Activated CD4-positive, alpha-beta T cell treated with anti-CD3 and anti-CD28 coated beads for 36 hours (primary cell): ENCODE results near the gene KNCN. TPM values are rescaled to one million over a fixed set of nuclear protein-coding genes. Genes with fewer than 3 reads are reported as not detected.

Experiments
- ATAC-seq: fragments of 200-7000 bp; cut with Tn5 transposase; one replicate; pipeline ENCODE4 v1.10.0; 2021; ENCODE audit warnings: mild to moderate bottlenecking, moderate library complexity
- CTCF ChIA-PET: fragments of 350-600 bp; sonication (Branson Sonifier 250); formaldehyde crosslinking; loops from one replicate; lab custom pipeline; 2021; ENCODE audit warnings: antibody characterized with exemption; lab: Charles Lee
- POLR2A ChIA-PET: fragments of 350-600 bp; sonication (Branson Sonifier 250); formaldehyde crosslinking; loops from one replicate; lab custom pipeline; 2021; ENCODE audit warnings: antibody characterized with exemption, inconsistent platforms; lab: Charles Lee
- DNase-seq: peaks from one replicate; pipeline ENCODE4 v3.0.0-alpha.2; 2020
- H3K27ac Mint-ChIP-seq: one replicate; pipeline ENCODE4 v1.8.0; 2021; ENCODE audit warnings: mixed read lengths
- H3K27me3 Mint-ChIP-seq: one replicate; pipeline ENCODE4 v1.8.0; 2021; ENCODE audit warnings: mixed read lengths
- H3K36me3 Mint-ChIP-seq: one replicate; pipeline ENCODE4 v1.8.0; 2021; ENCODE audit warnings: low read depth, mixed read lengths
- H3K4me1 Mint-ChIP-seq: one replicate; pipeline ENCODE4 v1.8.0; 2021; ENCODE audit warnings: mixed read lengths
- H3K4me3 Mint-ChIP-seq: one replicate; pipeline ENCODE4 v1.8.0; 2021; ENCODE audit warnings: mild to moderate bottlenecking, moderate library complexity, mixed read lengths
- H3K9me3 Mint-ChIP-seq: one replicate; pipeline ENCODE4 v1.8.0; 2021; ENCODE audit warnings: low read depth, mixed read lengths
- intact Hi-C, 2 experiments: fragments of 100-400 bp; cut with DNase I in 1 of 2; cut with micrococcal nuclease in 1 of 2; formaldehyde crosslinking; loops; one replicate each; pipeline versions ENCODE4 v1.14.2 to v1.15.1; 2022 to 2024; cut with DNase I, micrococcal nuclease
- total RNA-seq, 2 experiments: library from RNA; stranded (reverse); gene quantifications; one replicate each; pipeline ENCODE4 v1.2.3, GENCODE V29; 2021

KNCN gene
- total RNA-seq, 2 experiments from 2014 or later: not detected

DNA sequence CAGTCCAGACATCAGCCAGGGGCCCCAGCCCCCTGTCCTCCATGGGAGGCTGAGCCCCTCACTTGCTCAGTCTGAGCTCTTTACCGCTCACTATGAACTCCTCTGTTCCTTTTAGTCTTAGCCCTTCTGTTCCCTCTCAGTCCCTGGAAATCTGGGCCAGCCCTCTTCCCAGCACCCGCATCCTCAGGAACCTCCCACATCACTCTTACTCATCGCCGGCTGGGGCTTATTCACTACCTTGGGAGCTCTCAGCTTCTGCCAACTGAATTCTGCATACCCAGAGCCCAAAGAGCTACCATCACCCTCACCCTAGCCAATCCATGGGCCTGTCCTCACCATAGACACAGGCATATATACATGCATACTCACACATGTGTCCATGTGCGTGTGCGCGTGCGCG is 11.5 kb downstream of the KNCN start:
- H3K4me3 Mint-ChIP-seq: no peak overlapping the region
- H3K36me3 Mint-ChIP-seq: no peaks in the 10 kb centered on the region
- H3K4me1 Mint-ChIP-seq: peaks cover 2% of the 10 kb centered on the region
- ATAC-seq (no peak), DNase-seq (no peak)
- peaks cover 23% of the 10 kb centered on the region for H3K27me3 Mint-ChIP-seq
- ChIA-PET POLR2A (no interaction called here), CTCF (interaction anchor here (0.6 to 1.7 kb wide), 5 partner anchors 9 to 192 kb away, joined by 3 to 8 read pairs (median 4); no protein-coding TSS in a partner anchor)
- intact Hi-C loops: no loop called here
- no peaks in the 10 kb centered on the region for H3K9me3 Mint-ChIP-seq
- no peak overlapping the region for H3K27ac Mint-ChIP-seq

DNA sequence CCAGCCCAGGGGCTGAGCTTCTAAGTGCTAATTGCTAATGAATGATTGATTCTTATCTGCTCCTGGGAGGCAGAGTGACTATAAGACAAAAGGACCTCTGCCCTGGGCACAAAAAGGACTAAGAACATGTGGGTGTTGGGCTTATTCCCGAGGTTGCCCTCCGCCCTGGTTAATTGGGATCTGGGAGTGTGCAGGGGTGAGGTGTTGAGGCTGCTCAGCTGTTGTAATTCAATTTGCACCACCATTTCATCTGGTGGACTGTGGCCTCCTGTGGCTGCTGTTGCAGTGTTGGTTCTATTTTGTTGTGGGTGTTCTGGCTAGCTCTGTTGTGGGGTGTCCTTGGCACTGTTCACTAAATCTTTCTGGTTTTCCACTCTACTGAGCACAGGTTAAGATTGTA is 13.3 kb downstream of the KNCN start:
- peaks cover 20% of the 10 kb centered on the region for H3K27me3 Mint-ChIP-seq
- no peaks in the 10 kb centered on the region for H3K36me3 Mint-ChIP-seq
- DNase-seq: no peak
- H3K27ac Mint-ChIP-seq: no peak overlapping the region
- no peaks in the 10 kb centered on the region for H3K9me3 Mint-ChIP-seq
- H3K4me1 Mint-ChIP-seq: peaks cover 2% of the 10 kb centered on the region
- intact Hi-C loops: no loop called here
- ChIA-PET POLR2A (no interaction called here), CTCF (interaction anchor here (0.6 to 1.2 kb wide), 4 partner anchors 9 to 105 kb away, joined by 3 read pairs; no protein-coding TSS in a partner anchor)
- no peak for ATAC-seq
- no peak overlapping the region for H3K4me3 Mint-ChIP-seq

DNA sequence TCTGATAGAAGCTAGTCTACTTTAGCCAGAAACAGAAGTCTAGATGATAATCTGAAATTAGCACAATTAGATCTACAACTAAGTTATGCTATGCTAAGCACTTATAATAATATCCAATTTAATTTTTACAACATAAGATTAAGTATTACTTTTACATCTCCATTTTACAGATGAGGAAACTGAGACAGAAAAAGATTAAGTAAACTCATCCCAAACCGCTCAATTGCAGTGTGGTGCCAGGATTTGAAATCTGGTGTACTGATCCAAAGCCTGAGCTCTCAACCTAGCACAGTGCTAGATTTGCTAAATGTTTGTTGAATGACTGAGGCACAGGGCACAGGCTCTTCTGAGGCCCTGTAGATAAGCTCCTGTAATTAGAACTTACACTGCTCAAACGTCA is 13.8 kb downstream of the KNCN start:
- H3K36me3 Mint-ChIP-seq: no peaks in the 10 kb centered on the region
- peaks cover 2% of the 10 kb centered on the region for H3K4me1 Mint-ChIP-seq
- intact Hi-C loops: no loop called here
- H3K27me3 Mint-ChIP-seq: peaks cover 18% of the 10 kb centered on the region
- H3K4me3 Mint-ChIP-seq: no peak overlapping the region
- no peak for ATAC-seq
- no peak for DNase-seq
- H3K9me3 Mint-ChIP-seq: no peaks in the 10 kb centered on the region
- ChIA-PET POLR2A (no interaction called here), CTCF (interaction anchor here (0.6 to 1.2 kb wide), 4 partner anchors 10 to 105 kb away, joined by 3 read pairs; no protein-coding TSS in a partner anchor)
- H3K27ac Mint-ChIP-seq: no peak overlapping the region

DNA sequence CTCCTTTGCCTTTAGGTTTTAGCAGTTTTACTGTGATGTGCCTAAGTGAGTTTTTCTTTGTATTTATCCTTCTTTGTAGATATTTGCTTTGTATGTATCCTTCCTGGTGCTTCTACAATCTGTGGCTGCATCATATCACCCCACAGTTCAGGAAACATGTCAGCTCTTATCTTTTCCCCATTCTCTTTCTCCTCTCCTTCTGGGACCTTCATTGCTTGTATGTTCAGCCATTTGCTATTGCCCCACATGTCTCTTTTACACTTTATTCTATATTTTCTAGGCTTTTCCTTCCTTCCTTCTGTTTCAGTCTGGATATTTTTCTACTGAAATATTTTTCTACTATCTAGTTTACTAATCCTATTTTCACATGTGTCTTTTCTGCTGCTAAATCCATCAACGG is 14.9 kb downstream of the KNCN start:
- Mint-ChIP-seq H3K27me3 (peaks cover 14% of the 10 kb centered on the region), H3K27ac (no peak overlapping the region), H3K9me3 (no peaks in the 10 kb centered on the region), H3K4me1 (peaks cover 9% of the 10 kb centered on the region), H3K36me3 (no peaks in the 10 kb centered on the region), H3K4me3 (no peak overlapping the region)
- no peak for ATAC-seq
- no peak for DNase-seq
- POLR2A ChIA-PET: no interaction called here
- CTCF ChIA-PET: interaction anchor here (1.5 kb wide), 1 partner anchor 94 kb away, joined by 6 read pairs; no protein-coding TSS in a partner anchor
- intact Hi-C loops: no loop called here

DNA sequence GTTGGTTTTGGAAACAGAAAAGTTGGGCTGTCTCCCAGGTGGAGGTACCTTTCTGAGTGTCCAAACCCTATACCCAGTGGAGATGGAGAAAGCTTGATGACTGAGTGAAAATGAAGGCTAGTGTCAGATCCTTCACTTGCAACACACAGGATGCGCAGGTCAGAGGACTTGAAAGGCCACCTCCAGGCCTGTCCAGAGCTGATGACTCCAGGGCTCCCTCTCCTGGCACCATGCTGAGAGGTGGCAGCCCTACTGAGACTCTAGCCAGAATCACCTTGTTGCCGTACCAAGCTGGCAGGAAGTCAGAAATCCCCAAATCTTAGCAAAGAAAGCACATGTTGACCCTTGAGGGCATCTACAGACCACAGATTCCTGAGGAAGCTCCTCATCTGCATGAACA is 16.4 kb downstream of the KNCN start:
- H3K9me3 Mint-ChIP-seq: no peaks in the 10 kb centered on the region

DNA sequence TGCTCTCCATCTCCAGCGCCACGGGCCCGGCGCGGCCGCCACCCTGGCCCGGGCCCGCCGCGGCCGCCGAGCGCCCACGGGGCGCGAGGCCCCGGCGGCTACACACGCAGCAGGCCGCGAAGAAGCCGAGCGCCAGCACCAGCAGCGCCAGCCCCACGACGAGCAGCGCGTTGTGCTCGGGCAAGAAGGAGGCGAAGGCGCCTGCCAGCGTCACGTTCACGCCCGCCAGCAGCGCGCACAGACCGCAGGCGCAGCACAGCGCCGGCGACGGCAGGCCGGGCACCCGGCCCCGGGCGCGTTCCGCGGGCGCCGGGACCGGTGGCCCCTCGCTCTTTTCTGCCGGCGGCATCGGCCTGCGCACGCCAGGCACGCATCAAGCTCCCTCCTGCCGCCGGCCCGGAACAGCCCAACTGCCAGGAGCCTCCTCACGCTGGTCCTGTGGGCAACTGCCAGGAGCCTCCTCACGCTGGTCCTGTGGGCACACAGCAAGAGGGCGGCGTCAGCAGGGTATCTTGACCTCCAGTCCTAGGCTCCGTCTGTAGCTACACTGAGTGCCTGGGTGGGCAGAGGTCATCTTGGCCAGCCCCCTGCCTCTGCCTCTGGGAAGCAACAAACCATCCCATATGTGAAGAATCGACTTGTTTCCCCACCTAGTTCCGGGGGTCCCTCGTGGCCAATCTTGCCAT is 18.1 kb downstream of the KNCN start:
- POLR2A ChIA-PET: no interaction called here
- peak; percentile 52 for ATAC-seq
- peak overlapping the region; percentile 62 for H3K27ac Mint-ChIP-seq

More for the DNA sequence above, 16.4 kb downstream of the KNCN start:
- H3K27ac Mint-ChIP-seq: no peak overlapping the region
- H3K4me1 Mint-ChIP-seq: peaks cover 9% of the 10 kb centered on the region
- ChIA-PET CTCF (interaction anchor here (0.5 to 2.6 kb wide), 12 partner anchors 9 to 197 kb away, joined by 3 to 17 read pairs (median 4); no protein-coding TSS in a partner anchor), POLR2A (no interaction called here)
- H3K36me3 Mint-ChIP-seq: no peaks in the 10 kb centered on the region
- peaks cover 11% of the 10 kb centered on the region for H3K27me3 Mint-ChIP-seq
- H3K4me3 Mint-ChIP-seq: no peak overlapping the region
- ATAC-seq: no peak
- DNase-seq: peak; percentile 53
- intact Hi-C loops: no loop called here

DNA sequence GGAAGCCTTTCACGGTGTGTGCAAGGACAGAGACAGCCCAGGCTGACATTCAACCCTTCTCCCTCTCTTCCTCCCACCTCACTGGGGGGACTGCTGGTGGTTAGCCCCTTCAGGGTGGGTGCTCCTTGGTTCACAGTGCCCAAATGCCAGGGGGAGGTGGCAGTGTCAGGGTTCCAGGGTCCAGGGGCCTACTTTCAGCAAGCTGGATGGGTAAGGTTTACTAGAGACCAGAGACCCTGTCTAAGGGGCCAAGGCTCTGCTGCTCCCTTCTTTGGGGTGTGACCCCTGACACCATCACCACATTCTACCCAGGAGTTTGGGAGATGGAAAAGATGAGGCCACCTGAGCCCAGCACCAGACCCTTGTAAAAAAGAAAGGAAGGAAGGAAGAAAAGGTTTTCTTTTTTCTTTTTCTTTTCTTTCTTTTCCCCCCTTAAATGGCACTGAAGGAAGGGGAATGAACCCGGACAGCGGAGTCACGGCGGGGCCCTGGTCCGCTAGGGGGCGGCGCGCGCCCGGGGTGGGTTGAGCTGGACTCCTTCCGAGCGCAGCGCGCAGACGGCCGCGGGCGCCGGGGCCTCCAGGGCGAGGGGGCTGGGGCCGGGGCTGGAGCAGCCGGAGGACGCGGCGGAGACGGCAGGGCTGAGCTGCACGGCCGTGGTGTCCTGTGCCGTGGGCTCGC is 18.8 kb downstream of the KNCN start:
- H3K27ac Mint-ChIP-seq: no peak overlapping the region
- CTCF ChIA-PET: interaction anchor here (0.7 to 2.6 kb wide), 10 partner anchors 8 to 400 kb away, joined by 3 to 11 read pairs (median 4); partner anchors contain the start of gene PIK3R3
- intact Hi-C loops: loop anchor here (1.0 to 5.0 kb wide), 2 partner anchors 193 to 195 kb away; no protein-coding TSS in a partner anchor
- POLR2A ChIA-PET: no interaction called here
- DNase-seq (peak; percentile 82), ATAC-seq (peak; percentile 63)
- no peak overlapping the region for H3K4me3 Mint-ChIP-seq
- H3K36me3 Mint-ChIP-seq: no peaks in the 10 kb centered on the region
- H3K27me3 Mint-ChIP-seq: peaks cover 25% of the 10 kb centered on the region
- no peaks in the 10 kb centered on the region for H3K9me3 Mint-ChIP-seq
- H3K4me1 Mint-ChIP-seq: peaks cover 18% of the 10 kb centered on the region

More for the DNA sequence above, 18.1 kb downstream of the KNCN start:
- Mint-ChIP-seq H3K27me3 (peaks cover 20% of the 10 kb centered on the region), H3K4me3 (peak overlapping the region; percentile 49), H3K4me1 (peaks cover 18% of the 10 kb centered on the region), H3K9me3 (no peaks in the 10 kb centered on the region), H3K36me3 (no peaks in the 10 kb centered on the region)
- intact Hi-C loops: loop anchor here (1.0 to 5.0 kb wide), 2 partner anchors 192 to 194 kb away; no protein-coding TSS in a partner anchor
- DNase-seq: peak; percentile 64
- CTCF ChIA-PET: interaction anchor here (0.7 to 2.6 kb wide), 9 partner anchors 10 to 401 kb away, joined by 3 to 11 read pairs (median 4); partner anchors contain the start of gene PIK3R3

DNA sequence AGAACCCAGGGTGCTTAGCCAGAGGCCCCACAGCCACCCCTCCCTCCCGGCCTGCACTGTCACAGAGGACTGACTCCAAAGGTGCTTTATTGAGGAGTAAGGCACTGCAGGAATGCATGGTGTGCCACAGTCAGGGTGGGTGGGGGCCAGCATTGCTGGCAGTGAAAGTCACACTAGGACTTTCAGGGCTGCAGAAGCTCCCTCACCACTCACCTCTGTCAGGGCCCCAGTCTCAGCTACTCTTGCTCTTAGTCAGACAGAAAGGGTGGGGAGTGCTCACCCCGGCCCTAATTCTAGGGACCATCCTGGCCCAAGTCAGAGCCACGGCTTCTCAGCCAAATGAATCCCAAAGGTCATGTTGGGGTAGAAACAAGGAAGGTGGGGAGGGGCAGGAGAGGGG is 19.4 kb downstream of the KNCN start:
- ChIA-PET CTCF (interaction anchor here (0.9 to 2.2 kb wide), 6 partner anchors 9 to 193 kb away, joined by 3 to 8 read pairs (median 4); no protein-coding TSS in a partner anchor), POLR2A (interaction anchor here (0.5 kb wide), 1 partner anchor 60 kb away, joined by 3 read pairs; no protein-coding TSS in a partner anchor)
- no peak overlapping the region for H3K27ac Mint-ChIP-seq
- H3K4me1 Mint-ChIP-seq: peaks cover 18% of the 10 kb centered on the region
- no peaks in the 10 kb centered on the region for H3K9me3 Mint-ChIP-seq
- H3K4me3 Mint-ChIP-seq: no peak overlapping the region
- DNase-seq (peak; percentile 47), ATAC-seq (peak; percentile 51)
- intact Hi-C loops: loop anchor here in 1 of 2 experiments (5.0 kb wide), 1 partner anchor 195 kb away; no protein-coding TSS in a partner anchor
- H3K36me3 Mint-ChIP-seq: no peaks in the 10 kb centered on the region
- H3K27me3 Mint-ChIP-seq: peaks cover 29% of the 10 kb centered on the region

DNA sequence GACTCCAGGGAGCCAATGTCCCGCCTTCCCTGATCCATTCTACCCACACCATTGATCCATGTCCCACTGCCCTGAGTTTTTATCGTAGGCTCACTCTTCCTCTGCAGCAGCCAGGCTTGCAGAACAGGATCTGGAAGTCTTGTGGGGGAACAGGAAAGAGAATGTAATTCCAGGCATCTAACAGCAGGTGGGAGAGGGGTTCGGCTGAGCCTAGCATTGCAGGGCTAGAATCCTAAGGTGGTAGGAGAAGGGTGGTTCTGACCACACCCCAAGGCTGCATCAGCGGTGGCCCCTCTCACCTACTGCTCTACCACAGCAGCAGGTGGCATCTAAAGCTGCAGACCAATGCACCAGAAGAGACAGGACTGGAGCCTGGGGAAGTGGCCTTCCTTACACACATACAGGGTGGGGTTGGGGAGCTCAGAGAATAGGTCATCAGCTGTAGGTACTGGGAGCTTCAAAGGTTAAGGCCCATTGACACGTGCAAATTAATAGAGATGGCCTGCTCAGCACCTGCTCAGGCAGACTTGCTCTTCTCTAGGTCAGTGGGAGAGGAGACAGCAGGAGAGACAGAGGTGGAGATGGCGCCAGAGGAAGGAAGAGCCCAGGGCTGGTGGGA is 20.5 kb downstream of the KNCN start:
- POLR2A ChIA-PET: no interaction called here
- no peak overlapping the region for H3K27ac Mint-ChIP-seq
- CTCF ChIA-PET: interaction anchor here (0.9 to 6.3 kb wide), 7 partner anchors 9 to 495 kb away, joined by 3 to 115 read pairs (median 6); no protein-coding TSS in a partner anchor
- peaks cover 32% of the 10 kb centered on the region for H3K27me3 Mint-ChIP-seq
- DNase-seq (no peak), ATAC-seq (no peak)
- H3K4me1 Mint-ChIP-seq: peaks cover 18% of the 10 kb centered on the region
- no peaks in the 10 kb centered on the region for H3K9me3 Mint-ChIP-seq
- H3K4me3 Mint-ChIP-seq: no peak overlapping the region
- H3K36me3 Mint-ChIP-seq: no peaks in the 10 kb centered on the region
- intact Hi-C loops: loop anchor here in 1 of 2 experiments (5.0 kb wide), 1 partner anchor 196 kb away; no protein-coding TSS in a partner anchor

DNA sequence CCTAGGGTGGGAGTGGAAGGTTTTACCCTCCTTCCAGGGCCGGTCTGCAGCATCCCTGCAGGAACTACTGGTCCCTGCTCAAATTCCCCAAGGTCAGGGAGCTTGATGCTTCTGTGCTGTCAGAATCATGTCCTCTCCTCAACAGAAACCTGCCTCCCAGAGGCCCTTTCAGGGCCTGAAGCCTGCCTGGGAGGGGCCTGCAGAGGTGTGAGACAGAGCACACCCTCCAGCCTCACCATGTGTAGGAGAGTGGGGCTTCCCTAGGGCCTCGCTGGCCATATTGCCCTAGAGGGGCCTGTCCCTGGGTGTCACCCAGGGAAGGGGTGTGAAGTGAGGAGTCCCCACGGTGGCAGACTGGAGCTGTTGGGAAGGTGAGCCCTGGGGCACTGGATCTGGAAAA is 21.1 kb downstream of the KNCN start:
- no peak overlapping the region for H3K4me3 Mint-ChIP-seq
- H3K27me3 Mint-ChIP-seq: peaks cover 36% of the 10 kb centered on the region
- intact Hi-C loops: loop anchor here in 1 of 2 experiments (5.0 kb wide), 1 partner anchor 197 kb away; no protein-coding TSS in a partner anchor
- no peak for DNase-seq
- no peaks in the 10 kb centered on the region for H3K9me3 Mint-ChIP-seq
- no peaks in the 10 kb centered on the region for H3K36me3 Mint-ChIP-seq
- peaks cover 18% of the 10 kb centered on the region for H3K4me1 Mint-ChIP-seq
- POLR2A ChIA-PET: no interaction called here
- no peak for ATAC-seq
- CTCF ChIA-PET: interaction anchor here (0.9 to 6.3 kb wide), 13 partner anchors 9 to 494 kb away, joined by 3 to 115 read pairs (median 4); no protein-coding TSS in a partner anchor
- H3K27ac Mint-ChIP-seq: no peak overlapping the region
